ENCODE measurements around the gene FAM241A. TPM values are rescaled to one million over a fixed set of nuclear protein-coding genes. Genes with fewer than 3 reads are reported as not detected.

FAM241A gene
- total RNA-seq, 4 donors from 2014 or later, result 4.0 to 5.6 (median 4.6) TPM

- no peak for DNase-seq (ENCODE audit: low spot score in 2 of 2)
- TF ChIP-seq POLR2A (IDR thresholded peaks at IDR 0.05) (no peak), CTCF (IDR thresholded peaks at IDR 0.05) (no peak)
- intact Hi-C loops (cut with DNase I; ENCODE audit: low total_unique reads), result no loop called here
- H3K4me3 ChIP-seq (ENCODE audit: low read depth, poor library complexity, severe bottlenecking), result no peak overlapping the region
These were observed 30.8 kb upstream of the FAM241A start for GRCh38 chr4:112114452-112114851.

- no peak overlapping the region for H3K4me3 ChIP-seq (ENCODE audit: low read depth, poor library complexity, severe bottlenecking)
- WGBS, 2 donors, result 55 to 75% methylated on average over 1 of the region's 1 CpG
- intact Hi-C loops (cut with DNase I; ENCODE audit: low total_unique reads), result no loop called here
- no peak for DNase-seq (ENCODE audit: low spot score in 2 of 2)
- no peak for TF ChIP-seq CTCF (IDR thresholded peaks at IDR 0.05)
- TF ChIP-seq POLR2A (IDR thresholded peaks at IDR 0.05), result no peak
These were observed 26.4 kb upstream of the FAM241A start for GRCh38 chr4:112118742-112119352.

- no peak for DNase-seq (ENCODE audit: low spot score in 2 of 2)
- no peak for TF ChIP-seq POLR2A (IDR thresholded peaks at IDR 0.05)
- no peak for TF ChIP-seq CTCF (IDR thresholded peaks at IDR 0.05)
- intact Hi-C loops (cut with DNase I; ENCODE audit: low total_unique reads), result no loop called here
- H3K4me3 ChIP-seq (ENCODE audit: low read depth, poor library complexity, severe bottlenecking), result no peak overlapping the region
- 83 to 89% methylated on average over 3 of the region's 3 CpGs for WGBS, 2 donors
These were observed 25.9 kb upstream of the FAM241A start for GRCh38 chr4:112119353-112119783.

- intact Hi-C loops (cut with DNase I; ENCODE audit: low total_unique reads), result no loop called here
- no peak overlapping the region for H3K4me3 ChIP-seq (ENCODE audit: low read depth, poor library complexity, severe bottlenecking)
- DNase-seq (ENCODE audit: low spot score in 2 of 2), result no peak
- 92 to 98% methylated on average over 2 of the region's 2 CpGs for WGBS, 2 donors
- TF ChIP-seq POLR2A (IDR thresholded peaks at IDR 0.05) (no peak), CTCF (IDR thresholded peaks at IDR 0.05) (no peak)
These were observed 25.2 kb upstream of the FAM241A start for GRCh38 chr4:112120021-112120420.

GRCh38 chr4:112125416-112125815, 19.8 kb upstream of the FAM241A start:
- DNase-seq (ENCODE audit: low spot score in 2 of 2), result no peak
- H3K4me3 ChIP-seq (ENCODE audit: low read depth, poor library complexity, severe bottlenecking), result no peak overlapping the region
- WGBS, 2 donors, result 68 to 69% methylated on average over 3 of the region's 3 CpGs
- TF ChIP-seq CTCF (IDR thresholded peaks at IDR 0.05), result no peak
- TF ChIP-seq POLR2A (IDR thresholded peaks at IDR 0.05), result no peak
- intact Hi-C loops (cut with DNase I; ENCODE audit: low total_unique reads), result no loop called here

GRCh38 chr4:112127048-112127637, 18.1 kb upstream of the FAM241A start:
- H3K4me3 ChIP-seq (ENCODE audit: low read depth, poor library complexity, severe bottlenecking), result no peak overlapping the region
- no peak for TF ChIP-seq CTCF (IDR thresholded peaks at IDR 0.05)
- TF ChIP-seq POLR2A (IDR thresholded peaks at IDR 0.05), result no peak
- intact Hi-C loops (cut with DNase I; ENCODE audit: low total_unique reads), result no loop called here
- no peak for DNase-seq (ENCODE audit: low spot score in 2 of 2)
- WGBS, 2 donors, result 62 to 69% methylated on average over 2 of the region's 2 CpGs

Measured in lower leg skin (tissue), 4 donors.